ENCODE measurements around the gene PLEKHM2. TPM values are rescaled to one million over a fixed set of nuclear protein-coding genes. Genes with fewer than 3 reads are reported as not detected.

The PLEKHM2 gene
- total RNA-seq, 1 donor from 2014 or later, result 57.5 TPM

GRCh38 chr1:15687446-15687845 lies 3.3 kb downstream of the PLEKHM2 start:
- Mint-ChIP-seq H3K27me3 (no peaks in the 10 kb centered on the region), H3K4me3 (no peak overlapping the region), H3K9me3 (no peaks in the 10 kb centered on the region), H3K27ac (peak overlapping the region; percentile 39), H3K4me1 (ENCODE audit: unreplicated experiment) (peaks cover 23% of the 10 kb centered on the region), H3K36me3 (peaks cover 14% of the 10 kb centered on the region)
- no peak for TF ChIP-seq CTCF (conservative IDR thresholded peaks at IDR 0.05)
- DNase-seq (ENCODE audit: extremely low spot score, unreplicated experiment), result no peak

- TF ChIP-seq CTCF (conservative IDR thresholded peaks at IDR 0.05), result no peak
- no peak for DNase-seq (ENCODE audit: extremely low spot score, unreplicated experiment)
- H3K4me1 Mint-ChIP-seq (ENCODE audit: unreplicated experiment), result peaks cover 19% of the 10 kb centered on the region
- H3K36me3 Mint-ChIP-seq, result peaks cover 14% of the 10 kb centered on the region
- H3K9me3 Mint-ChIP-seq, result no peaks in the 10 kb centered on the region
- no peak overlapping the region for H3K27ac Mint-ChIP-seq
- H3K27me3 Mint-ChIP-seq, result no peaks in the 10 kb centered on the region
- H3K4me3 Mint-ChIP-seq, result no peak overlapping the region
Measured at GRCh38 chr1:15690317-15690716, 6.2 kb downstream of the PLEKHM2 start.

GRCh38 chr1:15691434-15692032 lies 7.4 kb downstream of the PLEKHM2 start:
- Mint-ChIP-seq H3K27ac (no peak overlapping the region), H3K36me3 (peaks cover 9% of the 10 kb centered on the region), H3K4me1 (ENCODE audit: unreplicated experiment) (peaks cover 11% of the 10 kb centered on the region), H3K27me3 (no peaks in the 10 kb centered on the region), H3K9me3 (no peaks in the 10 kb centered on the region), H3K4me3 (no peak overlapping the region)
- DNase-seq (ENCODE audit: extremely low spot score, unreplicated experiment), result no peak
- TF ChIP-seq CTCF (conservative IDR thresholded peaks at IDR 0.05), result no peak

- Mint-ChIP-seq H3K4me3 (no peak overlapping the region), H3K27me3 (no peaks in the 10 kb centered on the region), H3K9me3 (no peaks in the 10 kb centered on the region), H3K4me1 (ENCODE audit: unreplicated experiment) (peaks cover 13% of the 10 kb centered on the region), H3K36me3 (peaks cover 9% of the 10 kb centered on the region), H3K27ac (no peak overlapping the region)
- no peak for DNase-seq (ENCODE audit: extremely low spot score, unreplicated experiment)
- no peak for TF ChIP-seq CTCF (conservative IDR thresholded peaks at IDR 0.05)
Measured at GRCh38 chr1:15692121-15692682, 8.1 kb downstream of the PLEKHM2 start.

GRCh38 chr1:15693371-15693770 lies 9.3 kb downstream of the PLEKHM2 start:
- no peak for DNase-seq (ENCODE audit: extremely low spot score, unreplicated experiment)
- no peaks in the 10 kb centered on the region for H3K27me3 Mint-ChIP-seq
- no peaks in the 10 kb centered on the region for H3K9me3 Mint-ChIP-seq
- H3K27ac Mint-ChIP-seq, result no peak overlapping the region
- peaks cover 3% of the 10 kb centered on the region for H3K36me3 Mint-ChIP-seq
- H3K4me3 Mint-ChIP-seq, result no peak overlapping the region
- peaks cover 7% of the 10 kb centered on the region for H3K4me1 Mint-ChIP-seq (ENCODE audit: unreplicated experiment)
- TF ChIP-seq CTCF (conservative IDR thresholded peaks at IDR 0.05), result no peak

All from type B pancreatic cell (in vitro differentiated cells).